Body of pancreas (tissue), 4 donors: ENCODE measurements around the gene ANKRA2. TPM values are rescaled to one million over a fixed set of nuclear protein-coding genes. Genes with fewer than 3 reads are reported as not detected.

Experiments used
- ATAC-seq: fragments of 150-250 bp; one replicate; pipeline ENCODE4 v1.9.1; 2016
- DNase-seq, 4 donors: peaks; one replicate each; pipeline ENCODE4 v3.0.0-alpha.2; 2019
- H3K27ac ChIP-seq, 4 donors: fragments of 200-600 bp; sonication (generic); 1 replicate in 3 of 4; 2 replicates in 1 of 4; pipeline versions ENCODE4 v1.5.1 to v1.6.1; 2016 to 2019; ENCODE audit warnings: mild to moderate bottlenecking in 1 of 4, mixed read lengths in 1 of 4, moderate library complexity in 1 of 4
- H3K27me3 ChIP-seq, 2 donors: fragments of 200-600 bp; sonication (generic); one replicate each; pipeline ENCODE4 v1.6.0; 2016; ENCODE audit warnings: mild to moderate bottlenecking in 1 of 2
- H3K36me3 ChIP-seq, 2 donors: fragments of 200-600 bp; sonication (generic); replicated peaks in 1 of 2; 2 replicates each; pipeline ENCODE4 v1.5.1; 2016; ENCODE audit warnings: low read depth in 2 of 2; ENCODE audit not compliant: insufficient read depth in 1 of 2
- H3K4me1 ChIP-seq: fragments of 200-600 bp; sonication (generic); one replicate; pipeline ENCODE4 v1.6.0; 2016
- H3K4me3 ChIP-seq, 2 donors: fragments of 200-600 bp; sonication (generic); 1 replicate in 1 of 2; 2 replicates in 1 of 2; pipeline ENCODE4 v1.5.1; 2016 to 2019
- H3K9me3 ChIP-seq, 3 donors: fragments of 200-600 bp; sonication (generic); 1 replicate in 2 of 3; 2 replicates in 1 of 3; pipeline ENCODE4 v1.5.1; 2016
- CTCF ChIP-seq, 7 experiments: fragments of 450-650 bp in 4 of 7; fragments of 200-600 bp in 3 of 7; sonication (generic) in 3 of 7; IDR thresholded peaks; one replicate each; pipeline ENCODE4 v1.5.1; 2016 to 2019; ENCODE audit warnings: antibody characterized with exemption in 7 of 7
- POLR2A ChIP-seq, 3 donors: fragments of 450-650 bp; IDR thresholded peaks; one replicate each; pipeline ENCODE4 v1.6.1; 2016; ENCODE audit warnings: antibody characterized with exemption in 3 of 3, mild to moderate bottlenecking in 2 of 3
- WGBS, 2 donors: methylation state at CpG; one replicate each; pipeline ENCODE4 v1.1.5; 2017; 5-methylcytosine and 5-hydroxymethylcytosine counted together
- intact Hi-C: fragments of 100-400 bp; cut with DNase I; formaldehyde crosslinking; loops from one replicate; pipeline ENCODE4 v1.15.1; 2023
- total RNA-seq, 2 donors: library from RNA; depleted of rRNA; stranded (reverse); fragments of >200 nt; gene quantifications; one replicate each; pipeline ENCODE4 v1.1.0, GENCODE V29; 2016

ANKRA2 gene
- total RNA-seq, 2 donors from 2014 or later = 5.9 to 12.7 TPM

GRCh38 chr5:73558950-73559349, 6.5 kb downstream of the ANKRA2 start:
- H3K27ac ChIP-seq = no peak overlapping the region
- no peak for TF ChIP-seq POLR2A (IDR thresholded peaks at IDR 0.05)
- TF ChIP-seq CTCF (IDR thresholded peaks at IDR 0.05) = no peak
- H3K9me3 ChIP-seq = no peaks in the 10 kb centered on the region

DNA sequence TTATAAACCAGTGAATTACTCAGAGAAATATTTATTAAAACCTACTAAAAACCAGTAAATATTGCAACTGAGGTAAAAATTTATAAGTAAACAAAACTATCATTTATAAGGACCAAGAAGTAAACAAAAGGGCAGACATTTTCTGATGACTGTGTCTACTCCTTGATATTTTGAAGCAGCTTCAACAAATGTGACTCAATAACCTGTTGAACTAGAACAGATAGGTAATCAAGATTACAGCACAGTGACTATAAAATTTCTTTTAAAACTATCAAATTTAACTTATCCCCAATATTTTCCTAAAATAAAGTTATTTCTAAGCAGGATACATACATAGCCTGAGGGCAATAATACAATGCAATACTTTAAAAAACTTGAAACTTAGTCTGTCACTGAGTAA, 12.8 kb downstream of the ANKRA2 start:
- H3K36me3 ChIP-seq = peaks cover 4 to 24% of the 10 kb centered on the region in 2 donors
- H3K9me3 ChIP-seq = no peaks in the 10 kb centered on the region
- no peaks in the 10 kb centered on the region for H3K4me1 ChIP-seq
- TF ChIP-seq POLR2A (IDR thresholded peaks at IDR 0.05) (no peak), CTCF (IDR thresholded peaks at IDR 0.05) (no peak)
- H3K27ac ChIP-seq = no peak overlapping the region
- no peak overlapping the region for H3K4me3 ChIP-seq
- intact Hi-C loops = no loop called here
- ATAC-seq (no peak), DNase-seq (no peak)
- H3K27me3 ChIP-seq = no peaks in the 10 kb centered on the region

More at GRCh38 chr5:73558950-73559349, 6.5 kb downstream of the ANKRA2 start:
- H3K36me3 ChIP-seq = peaks cover 3 to 26% of the 10 kb centered on the region in 2 donors
- H3K4me1 ChIP-seq = peaks cover 9% of the 10 kb centered on the region
- WGBS, 2 donors = 73 to 81% methylated on average over 1 of the region's 1 CpG
- H3K4me3 ChIP-seq = no peak overlapping the region
- DNase-seq = no peak
- H3K27me3 ChIP-seq = no peaks in the 10 kb centered on the region
- ATAC-seq = no peak
- intact Hi-C loops = no loop called here

DNA sequence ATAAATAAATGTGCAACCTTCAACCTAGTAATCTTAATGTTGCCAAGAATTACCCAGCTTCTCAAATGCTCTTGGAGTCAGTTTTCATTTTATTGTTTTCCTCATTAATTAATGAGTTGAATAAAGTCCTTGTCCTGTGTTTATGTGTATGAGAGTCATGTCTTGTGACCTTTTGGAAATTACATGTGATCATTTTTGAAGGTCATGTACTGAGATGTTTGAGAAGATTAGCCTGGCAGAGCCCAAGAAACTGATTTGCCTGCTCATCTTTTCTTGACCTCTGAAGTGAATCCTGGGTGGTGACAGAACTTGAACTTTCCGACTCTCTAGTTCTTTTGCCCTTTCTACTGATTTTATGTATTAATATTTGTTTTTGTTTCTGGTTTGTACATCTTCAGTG, 15.4 kb downstream of the ANKRA2 start:
- TF ChIP-seq POLR2A (IDR thresholded peaks at IDR 0.05) = no peak
- no peak for TF ChIP-seq CTCF (IDR thresholded peaks at IDR 0.05)
- H3K4me1 ChIP-seq = peaks cover 6% of the 10 kb centered on the region
- DNase-seq (no peak), ATAC-seq (no peak)
- H3K27me3 ChIP-seq = no peaks in the 10 kb centered on the region
- intact Hi-C loops = no loop called here
- no peak overlapping the region for H3K4me3 ChIP-seq
- no peak overlapping the region for H3K27ac ChIP-seq
- H3K9me3 ChIP-seq = no peaks in the 10 kb centered on the region
- peaks cover 4 to 16% of the 10 kb centered on the region in 2 donors for H3K36me3 ChIP-seq
- WGBS, 2 donors = 81 to 83% methylated on average over 1 of the region's 1 CpG

DNA sequence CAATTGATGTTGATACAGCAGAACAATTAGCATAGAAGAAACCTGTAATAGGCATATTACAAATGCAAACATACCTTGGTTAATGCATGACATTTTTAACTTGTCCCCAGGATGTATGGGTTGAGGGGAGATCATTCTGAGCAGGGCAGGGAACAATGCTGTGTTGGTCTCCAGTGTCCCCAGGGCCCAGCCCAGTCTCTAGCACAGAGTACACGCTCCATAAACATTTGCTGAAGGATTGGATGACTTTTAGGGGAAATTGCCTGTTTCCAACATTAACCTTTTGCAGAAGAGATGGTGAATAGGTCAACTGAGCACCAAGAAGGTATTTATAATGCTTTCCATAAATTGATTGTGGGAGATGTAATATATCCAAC, 20.0 kb downstream of the ANKRA2 start:
- Histone ChIP-seq H3K36me3 (no peaks in the 10 kb centered on the region), H3K4me3 (no peak overlapping the region), H3K4me1 (peaks cover 30% of the 10 kb centered on the region), H3K27me3 (no peaks in the 10 kb centered on the region), H3K27ac (no peak overlapping the region), H3K9me3 (no peaks in the 10 kb centered on the region)
- DNase-seq (no peak), ATAC-seq (no peak)
- intact Hi-C loops = no loop called here
- 73 to 81% methylated on average over 1 of the region's 1 CpG for WGBS, 2 donors
- TF ChIP-seq CTCF (IDR thresholded peaks at IDR 0.05) (no peak), POLR2A (IDR thresholded peaks at IDR 0.05) (no peak)
